Gastrocnemius medialis (tissue), 4 donors: ENCODE data around the gene SIRT5. TPM values are rescaled to one million over a fixed set of nuclear protein-coding genes. Genes with fewer than 3 reads are reported as not detected.

Experiments used
- ATAC-seq, 2 donors: fragments of 150-250 bp; one replicate each; pipeline ENCODE4 v1.9.1; 2016
- DNase-seq, 2 donors: peaks; one replicate each; pipeline ENCODE4 v3.0.0-alpha.2; 2019
- H3K27ac ChIP-seq, 4 donors: fragments of 200-600 bp; sonication (generic); 1 replicate in 1 of 4; 2 replicates in 3 of 4; pipeline ENCODE4 v1.5.1; 2016 to 2018; ENCODE audit warnings: mild to moderate bottlenecking in 2 of 4, moderate library complexity in 1 of 4
- H3K27me3 ChIP-seq, 3 donors: fragments of 200-600 bp; sonication (generic) in 2 of 3; 1 replicate in 1 of 3; 2 replicates in 2 of 3; pipeline versions ENCODE4 v1.5.1 to v1.6.0; 2016 to 2019; ENCODE audit warnings: mild to moderate bottlenecking in 1 of 3, moderate library complexity in 1 of 3
- H3K36me3 ChIP-seq, 2 donors: fragments of 200-600 bp; sonication (generic) in 1 of 2; one replicate each; pipeline ENCODE4 v1.5.1; 2017 to 2018
- H3K4me1 ChIP-seq, 2 donors: fragments of 200-600 bp; sonication (generic) in 1 of 2; one replicate each; pipeline ENCODE4 v1.5.1; 2016 to 2017; ENCODE audit warnings: mild to moderate bottlenecking in 2 of 2
- H3K4me3 ChIP-seq, 4 donors: fragments of 200-600 bp; sonication (generic) in 3 of 4; 1 replicate in 1 of 4; 2 replicates in 3 of 4; pipeline ENCODE4 v1.5.1; 2016 to 2019; ENCODE audit warnings: mild to moderate bottlenecking in 2 of 4
- H3K9me3 ChIP-seq, 3 donors: fragments of 200-600 bp; sonication (generic) in 2 of 3; 1 replicate in 1 of 3; 2 replicates in 2 of 3; pipeline ENCODE4 v1.5.1; 2016 to 2019
- CTCF ChIP-seq, 5 experiments: fragments of 450-650 bp in 3 of 5; fragments of 200-600 bp in 2 of 5; sonication (generic) in 2 of 5; IDR thresholded peaks in 4 of 5; conservative IDR thresholded peaks in 1 of 5; 1 replicate in 4 of 5; 2 replicates in 1 of 5; pipeline ENCODE4 v1.5.1; 2016 to 2019; ENCODE audit warnings: antibody characterized with exemption in 5 of 5, mild to moderate bottlenecking in 3 of 5, moderate library complexity in 3 of 5
- POLR2A ChIP-seq, 2 donors: fragments of 450-650 bp; IDR thresholded peaks; one replicate each; pipeline ENCODE4 v1.6.1; 2017; ENCODE audit warnings: antibody characterized with exemption in 2 of 2, mild to moderate bottlenecking in 2 of 2, moderate library complexity in 2 of 2
- in situ Hi-C, 4 donors: fragments of 200-750 bp; cut with MboI; loops; one replicate each; pipeline versions ENCODE4 v1.15.0 to v1.8.0; 2017; ENCODE audit warnings: low sequenced_read_pairs in 4 of 4
- intact Hi-C: fragments of 100-400 bp; cut with DNase I; formaldehyde crosslinking; loops from one replicate; pipeline ENCODE4 v1.15.1; 2023; ENCODE audit warnings: low total_unique reads
- total RNA-seq, 4 donors: library from RNA; depleted of rRNA; stranded (reverse); fragments of >200 nt; gene quantifications; one replicate each; pipeline versions ENCODE4 v1.1.0 to v1.2.3, GENCODE V29; 2016

The SIRT5 gene
- total RNA-seq, 4 donors from 2014 or later, result 16.1 to 18.0 (median 17.0) TPM

- intact Hi-C loops, result no loop called here
These were observed 12.5 kb downstream of the SIRT5 start for GRCh38 chr6:13586603-13587542.

GRCh38 chr6:13589801-13590200 lies 15.4 kb downstream of the SIRT5 start:
- Histone ChIP-seq H3K36me3 (peaks cover 0 to 67% of the 10 kb centered on the region in 2 donors), H3K4me1 (no peaks in the 10 kb centered on the region), H3K27me3 (no peaks in the 10 kb centered on the region), H3K9me3 (no peaks in the 10 kb centered on the region), H3K4me3 (no peak overlapping the region), H3K27ac (peak overlapping the region in 1 of 4 donors; percentile 19)
- TF ChIP-seq CTCF (IDR thresholded peaks at IDR 0.05 in 4 of 5, conservative IDR thresholded peaks at IDR 0.05 in 1 of 5) (no peak), POLR2A (IDR thresholded peaks at IDR 0.05) (no peak)
- DNase-seq (no peak), ATAC-seq (no peak)
- in situ Hi-C loops (no loop called here), intact Hi-C loops (no loop called here)

More at GRCh38 chr6:13586603-13587542, 12.5 kb downstream of the SIRT5 start:
- H3K27ac ChIP-seq, result no peak overlapping the region
- no peaks in the 10 kb centered on the region for H3K4me1 ChIP-seq
- H3K27me3 ChIP-seq, result no peaks in the 10 kb centered on the region
- TF ChIP-seq POLR2A (IDR thresholded peaks at IDR 0.05) (no peak), CTCF (IDR thresholded peaks at IDR 0.05 in 4 of 5, conservative IDR thresholded peaks at IDR 0.05 in 1 of 5) (no peak)
- DNase-seq, result no peak
- peaks cover 0 to 61% of the 10 kb centered on the region in 2 donors for H3K36me3 ChIP-seq
- no peak for ATAC-seq
- no peaks in the 10 kb centered on the region for H3K9me3 ChIP-seq
- in situ Hi-C loops, result no loop called here
- H3K4me3 ChIP-seq, result no peak overlapping the region

- no peak for TF ChIP-seq CTCF (IDR thresholded peaks at IDR 0.05 in 4 of 5, conservative IDR thresholded peaks at IDR 0.05 in 1 of 5)
- no peak for TF ChIP-seq POLR2A (IDR thresholded peaks at IDR 0.05)
- peaks cover 2 to 69% of the 10 kb centered on the region in 2 donors for H3K36me3 ChIP-seq
- no peaks in the 10 kb centered on the region for H3K9me3 ChIP-seq
- DNase-seq (no peak), ATAC-seq (no peak)
- no peaks in the 10 kb centered on the region for H3K27me3 ChIP-seq
- no peaks in the 10 kb centered on the region for H3K4me1 ChIP-seq
- in situ Hi-C loops (no loop called here), intact Hi-C loops (no loop called here)
- H3K27ac ChIP-seq, result no peak overlapping the region
- no peak overlapping the region for H3K4me3 ChIP-seq
These were observed 16.3 kb downstream of the SIRT5 start for GRCh38 chr6:13590574-13591153.

GRCh38 chr6:13591205-13591921 lies 17.0 kb downstream of the SIRT5 start:
- Histone ChIP-seq H3K27ac (no peak overlapping the region), H3K36me3 (peaks cover 2 to 75% of the 10 kb centered on the region in 2 donors), H3K4me1 (no peaks in the 10 kb centered on the region), H3K9me3 (no peaks in the 10 kb centered on the region), H3K4me3 (no peak overlapping the region), H3K27me3 (no peaks in the 10 kb centered on the region)
- intact Hi-C loops, result no loop called here
- DNase-seq, result no peak
- ATAC-seq, result no peak
- in situ Hi-C loops, result no loop called here
- TF ChIP-seq CTCF (IDR thresholded peaks at IDR 0.05 in 4 of 5, conservative IDR thresholded peaks at IDR 0.05 in 1 of 5) (no peak), POLR2A (IDR thresholded peaks at IDR 0.05) (no peak)
